Keratinocyte (primary cell): ENCODE data around the gene FHOD3. TPM values are rescaled to one million over a fixed set of nuclear protein-coding genes. Genes with fewer than 3 reads are reported as not detected.

Experiments
- DNase-seq: peaks from one replicate; pipeline ENCODE4 v3.0.0-alpha.2; 2011; ENCODE audit warnings: low read depth, missing footprints, low spot score
- FAIRE-seq: peaks from 2 replicates; lab custom pipeline; 2011; peaks lifted over from hg19 to GRCh38; lab: Jason Lieb, UNC
- H2AFZ ChIP-seq: 2 replicates; pipeline ENCODE4 v1.6.0; 2012; ENCODE audit warnings: low read length, control low read depth, inconsistent platforms; ENCODE audit not compliant: control insufficient read depth
- H3K27ac ChIP-seq: 2 replicates; pipeline ENCODE4 v1.5.1; 2011; ENCODE audit warnings: low read length; ENCODE audit not compliant: control insufficient read depth, insufficient read depth
- H3K27me3 ChIP-seq: 3 replicates; pipeline ENCODE4 v1.6.0; 2011; ENCODE audit warnings: low read length; ENCODE audit not compliant: control insufficient read depth, insufficient read depth; ENCODE audit errors: extremely low read depth
- H3K36me3 ChIP-seq, 2 experiments: 2 replicates in 1 of 2; 3 replicates in 1 of 2; pipeline ENCODE4 v1.5.1; 2011; ENCODE audit warnings: low read length in 2 of 2, mild to moderate bottlenecking in 1 of 2; ENCODE audit not compliant: control insufficient read depth in 2 of 2, insufficient read depth in 2 of 2; ENCODE audit errors: extremely low read depth in 1 of 2
- H3K4me1 ChIP-seq: 3 replicates; pipeline ENCODE4 v1.5.1; 2011; ENCODE audit warnings: low read length; ENCODE audit not compliant: control insufficient read depth, insufficient read depth; ENCODE audit errors: extremely low read depth
- H3K4me2 ChIP-seq: 3 replicates; pipeline ENCODE4 v1.6.0; 2011; ENCODE audit warnings: low read depth, low read length; ENCODE audit not compliant: control insufficient read depth, insufficient read depth; ENCODE audit errors: extremely low read depth
- H3K4me3 ChIP-seq, 3 experiments: fragments of 200-600 bp in 1 of 3; sonication (generic) in 1 of 3; 2 replicates in 2 of 3; 3 replicates in 1 of 3; pipeline ENCODE4 v1.5.1; 2011 to 2016; ENCODE audit warnings: low read length in 3 of 3, mild to moderate bottlenecking in 3 of 3, control low read depth in 2 of 3, inconsistent platforms in 1 of 3, low read depth in 1 of 3, mixed read lengths in 1 of 3, mixed run types in 1 of 3, moderate library complexity in 1 of 3; ENCODE audit not compliant: control insufficient read depth in 2 of 3, insufficient read depth in 2 of 3; ENCODE audit errors: extremely low read depth in 1 of 3
- H3K79me2 ChIP-seq: 2 replicates; pipeline ENCODE4 v1.6.0; 2012; ENCODE audit warnings: low read length; ENCODE audit not compliant: control insufficient read depth, insufficient read depth
- H3K9ac ChIP-seq: 3 replicates; pipeline ENCODE4 v1.6.0; 2011; ENCODE audit warnings: low read length; ENCODE audit not compliant: control insufficient read depth, insufficient read depth; ENCODE audit errors: extremely low read depth
- H3K9me1 ChIP-seq: 3 replicates; pipeline ENCODE4 v1.6.0; 2011; ENCODE audit warnings: low read length; ENCODE audit not compliant: control insufficient read depth, insufficient read depth; ENCODE audit errors: extremely low read depth
- H3K9me3 ChIP-seq: 2 replicates; pipeline ENCODE4 v1.5.1; 2012; ENCODE audit warnings: low read depth, low read length; ENCODE audit not compliant: control insufficient read depth
- H4K20me1 ChIP-seq: 3 replicates; pipeline ENCODE4 v1.6.0; 2011; ENCODE audit warnings: low read length; ENCODE audit not compliant: control insufficient read depth, insufficient read depth; ENCODE audit errors: extremely low read depth
- CTCF ChIP-seq, 3 experiments: IDR thresholded peaks in 1 of 3; conservative IDR thresholded peaks in 1 of 3; optimal IDR thresholded peaks in 1 of 3; 2 replicates in 2 of 3; 3 replicates in 1 of 3; pipeline versions ENCODE3 to v1.5.1; 2011; ENCODE audit warnings: low read length in 3 of 3, mild to moderate bottlenecking in 3 of 3, moderate library complexity in 2 of 3, control low read depth in 1 of 3, inconsistent platforms in 1 of 3; ENCODE audit not compliant: insufficient read depth in 2 of 3; ENCODE audit errors: extremely low read depth in 1 of 3
- EZH2 ChIP-seq: IDR thresholded peaks from one replicate; pipeline ENCODE4 v1.6.1; 2012; ENCODE audit warnings: inconsistent platforms, mild to moderate bottlenecking, low read length, moderate library complexity
- dilution Hi-C: fragments of 300-500 bp; cut with MboI; formaldehyde crosslinking; loops from one replicate; pipeline ENCODE4 v1.7.0; 2020; ENCODE audit warnings: low sequenced_read_pairs; ENCODE audit not compliant: extremely low pct_ligation_motif_present
- polyA plus RNA-seq, 5 experiments: library from polyadenylated mRNA; depleted of rRNA in 3 of 5; stranded (reverse) in 3 of 5; stranded (forward) in 1 of 5; unstranded in 1 of 5; fragments of >200 nt; gene quantifications; 1 replicate in 1 of 5; 2 replicates in 3 of 5; 3 replicates in 1 of 5; pipeline versions ENCODE4 v1.2.1 to v1.2.3, GENCODE V29; 2011 to 2012; ENCODE audit warnings: missing spikeins in 2 of 5, low read depth in 1 of 5, low replicate concordance in 1 of 5

FHOD3 gene
- polyA plus RNA-seq, 1 donor (not counting 4 experiments of a cell fraction or from before 2014, with no cell fraction given): 7.7 TPM

GRCh38 chr18:36736094-36736493, 438.6 kb downstream of the FHOD3 start:
- DNase-seq (no peak), FAIRE-seq (no peak)
- Histone ChIP-seq H4K20me1 (no peaks in the 10 kb centered on the region), H3K4me1 (no peaks in the 10 kb centered on the region), H3K36me3 (peaks cover 0 to 1% of the 10 kb centered on the region in 2 experiments), H3K9me1 (no peaks in the 10 kb centered on the region), H3K4me2 (no peak overlapping the region), H3K4me3 (no peak overlapping the region), H3K9ac (no peak overlapping the region), H3K79me2 (no peaks in the 10 kb centered on the region), H2AFZ (no peak overlapping the region), H3K27ac (no peak overlapping the region), H3K27me3 (no peaks in the 10 kb centered on the region), H3K9me3 (no peaks in the 10 kb centered on the region)
- dilution Hi-C loops: no loop called here
- TF ChIP-seq EZH2 (no peak), CTCF (optimal IDR thresholded peaks at IDR 0.05 in 1 of 3, IDR thresholded peaks at IDR 0.05 in 1 of 3, conservative IDR thresholded peaks at IDR 0.05 in 1 of 3; ENCODE audit: extremely low read depth in 1 of 3, insufficient read depth in 2 of 3, low read length in 3 of 3) (no peak)

GRCh38 chr18:36737316-36737715, 439.8 kb downstream of the FHOD3 start:
- no peaks in the 10 kb centered on the region for H3K79me2 ChIP-seq
- FAIRE-seq: no peak
- no peak overlapping the region for H3K27ac ChIP-seq
- no peak overlapping the region for H3K4me2 ChIP-seq
- dilution Hi-C loops: no loop called here
- H3K9me3 ChIP-seq: no peaks in the 10 kb centered on the region
- no peak overlapping the region for H2AFZ ChIP-seq
- no peak for TF ChIP-seq EZH2
- no peak for TF ChIP-seq CTCF (optimal IDR thresholded peaks at IDR 0.05 in 1 of 3, IDR thresholded peaks at IDR 0.05 in 1 of 3, conservative IDR thresholded peaks at IDR 0.05 in 1 of 3; ENCODE audit: extremely low read depth in 1 of 3, insufficient read depth in 2 of 3, low read length in 3 of 3)
- H3K4me1 ChIP-seq: no peaks in the 10 kb centered on the region
- peaks cover 0 to 1% of the 10 kb centered on the region in 2 experiments for H3K36me3 ChIP-seq
- no peak overlapping the region for H3K9ac ChIP-seq
- no peaks in the 10 kb centered on the region for H3K27me3 ChIP-seq
- H3K9me1 ChIP-seq: no peaks in the 10 kb centered on the region
- H3K4me3 ChIP-seq: no peak overlapping the region
- no peaks in the 10 kb centered on the region for H4K20me1 ChIP-seq
- no peak for DNase-seq
